Activated CD4-positive, alpha-beta T cell treated with anti-CD3 and anti-CD28 coated beads for 24 hours (primary cell): ENCODE data around the gene NLRP13.

Source experiments
- DNase-seq, 2 donors: peaks; one replicate each; pipeline ENCODE4 v3.0.0-alpha.2; 2020; ENCODE audit warnings: low read depth in 2 of 2

The NLRP13 gene

GRCh38 chr19:55901369-55902079 is 30.6 kb downstream of the NLRP13 start:
- DNase-seq = no peak

- no peak for DNase-seq
Measured at GRCh38 chr19:55898911-55899310, 33.2 kb downstream of the NLRP13 start.

- no peak for DNase-seq
Measured at GRCh38 chr19:55882626-55883025, 49.5 kb downstream of the NLRP13 start.

- DNase-seq = no peak
Measured at GRCh38 chr19:55877211-55877610, 54.9 kb downstream of the NLRP13 start.

GRCh38 chr19:55870736-55871135 is 61.4 kb downstream of the NLRP13 start:
- no peak for DNase-seq

- no peak for DNase-seq
Measured at GRCh38 chr19:55867101-55867500, 65.0 kb downstream of the NLRP13 start.

GRCh38 chr19:55866521-55866920 is 65.6 kb downstream of the NLRP13 start:
- DNase-seq = no peak

GRCh38 chr19:55858969-55859368 is 73.2 kb downstream of the NLRP13 start:
- no peak for DNase-seq

GRCh38 chr19:55858401-55858800 is 73.7 kb downstream of the NLRP13 start:
- DNase-seq = no peak

- DNase-seq = no peak
Measured at GRCh38 chr19:55857974-55858373, 74.2 kb downstream of the NLRP13 start.

- DNase-seq = no peak
Measured at GRCh38 chr19:55857149-55857548, 75.0 kb downstream of the NLRP13 start.

GRCh38 chr19:55855160-55855559 is 77.0 kb downstream of the NLRP13 start:
- no peak for DNase-seq
